VCaP (cell line): ENCODE measurements around the gene KIF20A.
A peak's percentile ranks its signal among the peaks of the same experiment; 100 is the strongest.

Experiments used
- H3K27ac ChIP-seq: fragments of 450-650 bp; 2 replicates; pipeline ENCODE4 v1.5.1; 2017
- CTCF ChIP-seq: fragments of 450-650 bp; conservative IDR thresholded peaks from 2 replicates; pipeline ENCODE4 v1.5.1; 2017; ENCODE audit warnings: mild to moderate bottlenecking, moderate library complexity

KIF20A gene

GRCh38 chr5:138224712-138225111, 45.8 kb downstream of the KIF20A start:
- TF ChIP-seq CTCF: no peak

GRCh38 chr5:138226910-138227309, 48.0 kb downstream of the KIF20A start:
- no peak overlapping the region for H3K27ac ChIP-seq

More at GRCh38 chr5:138224712-138225111, 45.8 kb downstream of the KIF20A start:
- no peak overlapping the region for H3K27ac ChIP-seq

GRCh38 chr5:138229387-138229786, 50.5 kb downstream of the KIF20A start:
- peak overlapping the region; percentile 60 for H3K27ac ChIP-seq
- TF ChIP-seq CTCF: no peak

More at GRCh38 chr5:138226910-138227309, 48.0 kb downstream of the KIF20A start:
- no peak for TF ChIP-seq CTCF

GRCh38 chr5:138230261-138230660, 51.3 kb downstream of the KIF20A start:
- TF ChIP-seq CTCF: no peak
- peak overlapping the region; percentile 60 for H3K27ac ChIP-seq

GRCh38 chr5:138230981-138231589, 52.2 kb downstream of the KIF20A start:
- TF ChIP-seq CTCF: no peak
- peak overlapping the region; percentile 60 for H3K27ac ChIP-seq

GRCh38 chr5:138233280-138233679, 54.4 kb downstream of the KIF20A start:
- no peak for TF ChIP-seq CTCF
- H3K27ac ChIP-seq: no peak overlapping the region

- no peak overlapping the region for H3K27ac ChIP-seq
- no peak for TF ChIP-seq CTCF
These were observed 55.7 kb downstream of the KIF20A start for GRCh38 chr5:138234651-138235050.
